SKM-1 treated with dmso at 0.1 percent for 144 hours (cell line): Measurements from ENCODE around the gene PEX19.

Source experiments
- DNase-seq: peaks from one replicate; lab custom pipeline; 2025; ENCODE audit not compliant: unreplicated experiment; lab: John Stamatoyannopoulos, UW

PEX19 gene

GRCh38 chr1:160239582-160240299 is 45.2 kb downstream of the PEX19 start:
- DNase-seq = no peak

- DNase-seq = no peak
Observed at GRCh38 chr1:160238408-160238807, 46.5 kb downstream of the PEX19 start.

- DNase-seq = no peak
Observed at GRCh38 chr1:160237558-160237957, 47.4 kb downstream of the PEX19 start.

DNA sequence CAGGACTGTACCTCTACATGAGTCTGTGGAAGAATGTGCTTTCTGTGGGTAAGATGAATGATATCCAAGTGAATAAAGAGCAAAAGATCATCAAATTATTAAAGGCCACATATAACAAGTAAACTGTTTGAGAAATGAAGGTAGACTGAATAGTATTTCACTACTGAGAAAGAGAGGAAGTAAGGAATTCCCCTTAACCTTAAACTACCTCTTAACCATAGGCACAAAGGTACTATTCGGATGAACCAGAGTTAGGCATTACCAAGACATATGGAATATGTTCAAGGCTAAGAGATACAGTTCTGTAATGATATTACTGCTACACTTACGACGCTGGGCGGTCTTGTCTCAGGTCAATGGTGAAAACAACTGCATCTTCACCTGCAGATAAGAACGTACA is 48.1 kb downstream of the PEX19 start:
- no peak for DNase-seq

GRCh38 chr1:160232911-160233310 is 52.0 kb downstream of the PEX19 start:
- no peak for DNase-seq

GRCh38 chr1:160228431-160228830 is 56.5 kb downstream of the PEX19 start:
- DNase-seq = no peak

DNA sequence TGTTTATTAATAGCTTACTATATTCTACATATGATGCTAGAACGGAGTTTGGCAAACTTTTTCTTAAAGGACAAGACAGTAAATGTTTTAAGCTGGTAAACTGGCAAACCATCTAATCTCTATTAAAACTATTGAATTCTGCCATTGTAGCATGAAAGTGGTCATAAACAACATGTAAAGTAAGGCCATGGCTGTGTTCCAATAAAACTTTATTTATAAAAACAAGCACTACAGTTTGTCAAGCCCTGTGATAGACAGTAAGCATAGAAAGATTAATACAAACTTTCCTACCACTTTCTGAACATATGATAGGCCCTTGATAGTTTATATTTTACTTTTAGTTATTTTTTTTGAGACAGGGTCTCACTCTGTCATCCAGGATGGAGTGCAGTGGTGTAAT is 57.4 kb downstream of the PEX19 start:
- no peak for DNase-seq

DNA sequence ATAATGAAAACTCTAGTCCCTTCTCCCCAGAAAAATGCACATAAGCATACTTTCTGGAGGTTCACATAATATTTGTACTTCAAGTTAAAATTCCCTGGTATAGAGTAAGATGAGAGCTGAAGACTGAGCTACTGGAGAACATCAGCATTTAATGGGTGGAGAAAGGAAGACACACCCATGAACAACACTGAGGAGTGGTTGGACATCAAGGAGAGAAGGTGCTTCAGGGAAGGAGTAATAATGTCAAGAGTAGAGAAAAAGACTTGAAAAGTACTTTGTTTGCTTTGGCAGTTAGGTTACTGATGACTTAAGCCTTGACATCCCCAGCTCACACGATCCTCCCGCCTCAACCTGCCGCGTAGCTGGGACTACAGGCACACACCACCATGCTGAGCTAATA is 57.9 kb downstream of the PEX19 start:
- no peak for DNase-seq
